Mammary epithelial cell (primary cell): Measurements from ENCODE around the gene MOB3A.

ENCODE experiments used
- CTCF ChIP-seq, 2 donors: IDR thresholded peaks in 1 of 2; conservative IDR thresholded peaks in 1 of 2; 2 replicates each; pipeline ENCODE4 v1.5.1; 2011 to 2012; ENCODE audit warnings: inconsistent platforms in 2 of 2, low read length in 2 of 2, mild to moderate bottlenecking in 2 of 2, control low read depth in 1 of 2, low read depth in 1 of 2; ENCODE audit not compliant: insufficient read depth in 1 of 2; ENCODE audit errors: extremely low read depth in 1 of 2
- EZH2 ChIP-seq: IDR thresholded peaks from 2 replicates; pipeline ENCODE4 v1.6.1; 2012; ENCODE audit warnings: low read length, inconsistent platforms, borderline replicate concordance

GRCh38 chr19:2042485-2043250 is 53.5 kb downstream of the MOB3A start:
- no peak for TF ChIP-seq CTCF (conservative IDR thresholded peaks at IDR 0.05 in 1 of 2, IDR thresholded peaks at IDR 0.05 in 1 of 2; ENCODE audit: extremely low read depth in 1 of 2, insufficient read depth in 1 of 2, low read depth in 1 of 2, low read length in 2 of 2)
- TF ChIP-seq EZH2 = no peak
